Transverse colon (tissue), 4 donors: ENCODE results near the gene SPRR3.

Experiments used
- CTCF ChIP-seq, 5 experiments: fragments of 200-600 bp in 3 of 5; fragments of 450-650 bp in 2 of 5; sonication (generic) in 3 of 5; IDR thresholded peaks; 1 replicate in 2 of 5; 2 replicates in 3 of 5; pipeline ENCODE4 v1.5.1; 2016 to 2017; ENCODE audit warnings: antibody characterized with exemption in 5 of 5, inconsistent platforms in 3 of 5, mild to moderate bottlenecking in 2 of 5, moderate library complexity in 1 of 5
- POLR2A ChIP-seq: fragments of 450-650 bp; IDR thresholded peaks from one replicate; pipeline ENCODE4 v1.6.1; 2016; ENCODE audit warnings: antibody characterized with exemption, mild to moderate bottlenecking, moderate library complexity
- POLR2AphosphoS5 ChIP-seq, 3 donors: sonication (generic); formaldehyde crosslinking; IDR thresholded peaks; one replicate each; pipeline ENCODE4 v1.6.1; 2016; ENCODE audit warnings: antibody characterized with exemption in 3 of 3

GRCh38 chr1:152970495-152970894, 31.1 kb upstream of the SPRR3 start, which contains the start of gene SPRR4:
- TF ChIP-seq CTCF (IDR thresholded peaks at IDR 0.05): no peak
- no peak for TF ChIP-seq POLR2AphosphoS5 (IDR thresholded peaks at IDR 0.05)
- no peak for TF ChIP-seq POLR2A
